ENCODE results near the gene VPS37C. TPM values are rescaled to one million over a fixed set of nuclear protein-coding genes. Genes with fewer than 3 reads are reported as not detected.

Gene VPS37C
- total RNA-seq, 1 donor from 2014 or later, result 28.1 TPM

DNA sequence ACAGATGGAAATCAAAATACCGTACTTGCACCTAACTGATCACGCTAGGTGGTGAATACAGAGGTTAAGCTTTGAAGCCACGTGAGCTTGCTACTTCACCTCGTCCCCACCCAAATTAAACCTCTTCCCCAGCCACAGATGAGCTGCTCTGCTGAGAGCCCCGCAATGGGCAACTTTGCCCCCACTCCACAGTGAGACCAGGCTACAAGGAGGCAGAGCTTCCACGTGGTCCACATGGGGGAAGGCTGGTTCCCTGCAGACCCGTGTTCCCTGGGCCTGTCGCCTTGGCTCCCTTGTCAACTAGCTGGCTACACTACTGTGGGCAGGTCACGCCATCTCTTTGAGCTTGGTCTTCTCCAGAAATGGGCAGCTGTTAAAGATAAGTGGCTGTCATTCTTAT lies 48.0 kb downstream of the VPS37C start:
- Mint-ChIP-seq H3K36me3 (ENCODE audit: insufficient read depth) (no peaks in the 10 kb centered on the region), H3K27ac (no peak overlapping the region), H3K27me3 (peaks cover 4% of the 10 kb centered on the region), H3K9me3 (ENCODE audit: low read depth) (no peaks in the 10 kb centered on the region), H3K4me3 (ENCODE audit: low read depth) (no peak overlapping the region), H3K4me1 (ENCODE audit: low read depth) (no peaks in the 10 kb centered on the region)
- DNase-seq (ENCODE audit: low spot score, unreplicated experiment), result no peak
- TF ChIP-seq, protein P1, sequence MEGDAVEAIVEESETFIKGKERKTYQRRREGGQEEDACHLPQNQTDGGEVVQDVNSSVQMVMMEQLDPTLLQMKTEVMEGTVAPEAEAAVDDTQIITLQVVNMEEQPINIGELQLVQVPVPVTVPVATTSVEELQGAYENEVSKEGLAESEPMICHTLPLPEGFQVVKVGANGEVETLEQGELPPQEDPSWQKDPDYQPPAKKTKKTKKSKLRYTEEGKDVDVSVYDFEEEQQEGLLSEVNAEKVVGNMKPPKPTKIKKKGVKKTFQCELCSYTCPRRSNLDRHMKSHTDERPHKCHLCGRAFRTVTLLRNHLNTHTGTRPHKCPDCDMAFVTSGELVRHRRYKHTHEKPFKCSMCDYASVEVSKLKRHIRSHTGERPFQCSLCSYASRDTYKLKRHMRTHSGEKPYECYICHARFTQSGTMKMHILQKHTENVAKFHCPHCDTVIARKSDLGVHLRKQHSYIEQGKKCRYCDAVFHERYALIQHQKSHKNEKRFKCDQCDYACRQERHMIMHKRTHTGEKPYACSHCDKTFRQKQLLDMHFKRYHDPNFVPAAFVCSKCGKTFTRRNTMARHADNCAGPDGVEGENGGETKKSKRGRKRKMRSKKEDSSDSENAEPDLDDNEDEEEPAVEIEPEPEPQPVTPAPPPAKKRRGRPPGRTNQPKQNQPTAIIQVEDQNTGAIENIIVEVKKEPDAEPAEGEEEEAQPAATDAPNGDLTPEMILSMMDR (IDR thresholded peaks at IDR 0.05; ENCODE audit: unreplicated experiment), result no peak

DNA sequence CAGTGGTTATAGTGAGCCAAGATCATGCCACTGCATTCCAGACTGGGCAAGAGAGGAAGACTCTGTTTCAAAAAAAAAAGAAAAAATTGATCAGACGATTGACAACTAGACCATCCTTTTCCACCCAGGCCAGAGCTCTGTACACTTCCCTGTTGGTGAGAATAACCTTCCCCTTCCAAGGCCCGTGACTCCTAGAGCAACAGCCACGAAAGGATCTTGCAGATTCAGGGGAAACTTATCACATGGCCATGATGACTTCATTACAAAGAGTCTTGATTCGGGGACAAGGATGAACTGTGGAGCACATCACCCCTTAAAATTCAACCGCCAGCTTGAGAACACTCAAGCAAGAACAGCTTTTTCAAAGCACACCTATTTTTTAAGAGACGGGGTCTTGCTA lies 48.7 kb downstream of the VPS37C start:
- Mint-ChIP-seq H3K27ac (no peak overlapping the region), H3K9me3 (ENCODE audit: low read depth) (no peaks in the 10 kb centered on the region), H3K27me3 (peaks cover 4% of the 10 kb centered on the region), H3K36me3 (ENCODE audit: insufficient read depth) (no peaks in the 10 kb centered on the region), H3K4me3 (ENCODE audit: low read depth) (no peak overlapping the region), H3K4me1 (ENCODE audit: low read depth) (no peaks in the 10 kb centered on the region)
- no peak for DNase-seq (ENCODE audit: low spot score, unreplicated experiment)
- TF ChIP-seq, protein P1 (IDR thresholded peaks at IDR 0.05; ENCODE audit: unreplicated experiment), result no peak

DNA sequence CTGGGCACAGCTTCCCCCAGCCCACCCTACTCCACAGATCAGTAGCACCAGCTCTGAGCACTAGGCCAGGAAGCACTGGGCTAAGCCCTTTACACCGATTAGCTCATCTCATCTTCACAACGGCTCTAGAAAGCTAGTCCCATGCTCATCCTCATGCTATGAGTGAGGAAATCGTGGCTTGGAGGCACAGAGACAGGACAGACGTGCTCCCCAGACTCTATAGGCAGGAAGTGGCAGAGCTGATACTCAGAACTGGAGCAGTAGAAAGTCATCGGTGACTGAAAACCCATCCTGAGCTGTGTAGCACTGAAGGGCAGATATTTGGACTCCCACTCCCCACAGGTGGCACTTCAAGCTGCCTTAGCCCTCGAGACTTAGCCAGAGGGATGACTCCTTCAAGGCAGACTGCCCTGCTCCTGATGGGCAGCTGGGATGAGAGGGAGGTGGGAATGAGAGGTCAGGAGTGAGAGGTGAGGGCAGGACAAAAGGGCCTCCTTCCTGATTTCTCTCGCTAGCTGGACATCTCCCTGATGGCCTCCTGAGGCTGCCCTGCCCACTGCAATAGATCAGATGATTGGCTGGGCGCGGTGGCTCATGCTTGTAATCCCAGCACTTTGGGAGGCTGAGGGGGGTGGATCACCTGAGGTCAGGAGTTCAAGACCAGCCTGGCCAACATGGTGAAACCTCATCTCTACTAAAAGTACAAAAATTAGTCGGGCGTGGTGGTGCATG lies 49.3 kb downstream of the VPS37C start:
- Mint-ChIP-seq H3K36me3 (ENCODE audit: insufficient read depth) (no peaks in the 10 kb centered on the region), H3K4me3 (ENCODE audit: low read depth) (no peak overlapping the region), H3K9me3 (ENCODE audit: low read depth) (no peaks in the 10 kb centered on the region), H3K27ac (no peak overlapping the region), H3K4me1 (ENCODE audit: low read depth) (no peaks in the 10 kb centered on the region), H3K27me3 (peaks cover 5% of the 10 kb centered on the region)
- DNase-seq (ENCODE audit: low spot score, unreplicated experiment), result no peak
- TF ChIP-seq, protein P1 (IDR thresholded peaks at IDR 0.05; ENCODE audit: unreplicated experiment), result no peak

DNA sequence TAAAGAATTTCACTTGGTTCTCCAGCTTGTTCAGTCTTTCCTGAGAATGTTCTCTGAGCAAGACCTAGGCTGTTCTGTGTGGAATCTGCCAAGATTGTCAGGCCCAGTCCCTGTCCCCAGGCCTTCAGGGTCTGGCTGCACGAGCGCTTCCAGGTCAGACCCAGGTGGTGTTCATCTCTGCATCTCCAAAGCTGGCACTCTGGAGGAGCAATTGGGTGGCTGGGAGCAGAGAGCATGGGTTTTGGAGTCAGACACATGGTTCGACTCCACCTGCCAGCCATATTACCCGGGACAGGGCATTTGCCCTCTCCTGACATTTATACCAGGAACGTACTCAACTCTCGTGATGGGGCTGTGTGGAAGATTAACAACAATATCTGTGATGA lies 50.2 kb downstream of the VPS37C start:
- DNase-seq (ENCODE audit: low spot score, unreplicated experiment), result no peak
- Mint-ChIP-seq H3K4me1 (ENCODE audit: low read depth) (no peaks in the 10 kb centered on the region), H3K27me3 (peaks cover 8% of the 10 kb centered on the region), H3K4me3 (ENCODE audit: low read depth) (no peak overlapping the region), H3K36me3 (ENCODE audit: insufficient read depth) (no peaks in the 10 kb centered on the region), H3K27ac (no peak overlapping the region), H3K9me3 (ENCODE audit: low read depth) (no peaks in the 10 kb centered on the region)
- TF ChIP-seq, protein P1 (IDR thresholded peaks at IDR 0.05; ENCODE audit: unreplicated experiment), result no peak

DNA sequence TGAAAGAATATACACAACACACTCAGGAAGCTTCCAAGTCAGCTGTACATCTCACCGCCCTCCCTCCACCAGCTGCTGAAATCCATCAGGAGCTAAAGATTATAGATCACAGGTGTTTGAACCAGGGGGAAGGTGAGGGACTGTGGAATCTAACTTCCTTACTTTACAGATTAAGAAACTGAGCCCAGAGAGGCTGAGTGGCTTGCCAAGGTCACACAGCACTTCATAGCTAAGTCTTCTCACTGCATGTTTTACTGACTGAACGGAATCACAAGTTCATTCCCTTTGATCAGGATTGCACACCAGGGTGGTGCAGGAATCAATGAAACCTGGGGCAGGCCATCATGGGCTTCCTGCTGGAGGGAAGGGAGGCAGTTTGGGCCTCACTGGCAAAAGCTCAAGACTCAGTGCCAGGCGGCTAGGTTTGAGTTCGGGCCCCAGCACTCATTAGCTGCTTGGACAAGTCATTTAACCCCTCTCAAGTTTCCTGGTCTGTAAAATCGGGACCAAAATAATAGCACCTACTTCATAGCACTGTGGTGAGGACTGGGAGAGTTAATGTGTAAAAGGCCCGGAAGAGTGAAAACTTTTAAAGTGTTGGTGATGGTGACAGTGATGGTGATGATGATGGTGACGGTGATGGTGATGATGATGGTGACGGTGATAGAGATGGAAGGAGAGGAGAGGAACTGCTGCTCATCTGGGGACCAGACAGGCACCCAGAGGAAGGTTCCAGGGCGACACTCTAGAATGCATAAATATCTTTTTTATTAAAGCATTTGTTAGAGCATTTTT lies 50.8 kb downstream of the VPS37C start:
- H3K4me1 Mint-ChIP-seq (ENCODE audit: low read depth), result no peaks in the 10 kb centered on the region
- peaks cover 8% of the 10 kb centered on the region for H3K27me3 Mint-ChIP-seq
- H3K4me3 Mint-ChIP-seq (ENCODE audit: low read depth), result no peak overlapping the region
- DNase-seq (ENCODE audit: low spot score, unreplicated experiment), result no peak
- H3K9me3 Mint-ChIP-seq (ENCODE audit: low read depth), result no peaks in the 10 kb centered on the region
- TF ChIP-seq, protein P1 (IDR thresholded peaks at IDR 0.05; ENCODE audit: unreplicated experiment), result no peak
- H3K36me3 Mint-ChIP-seq (ENCODE audit: insufficient read depth), result no peaks in the 10 kb centered on the region
- H3K27ac Mint-ChIP-seq, result no peak overlapping the region

All from progenitor cell of endocrine pancreas (in vitro differentiated cells).